MM.1S (cell line): Measurements from ENCODE around the gene MAL.

ENCODE experiments used
- CTCF ChIP-seq: fragments of 300-600 bp; sonication (generic); IDR thresholded peaks from 2 replicates; pipeline ENCODE4 v1.5.1; 2016; ENCODE audit warnings: antibody characterized with exemption, low read length, mixed read lengths
- EZH2 ChIP-seq: fragments of 300-600 bp; sonication (generic); optimal IDR thresholded peaks from 2 replicates; pipeline ENCODE3; 2017; ENCODE audit warnings: low read depth, mild to moderate bottlenecking, antibody characterized with exemption, low read length, mixed read lengths

DNA sequence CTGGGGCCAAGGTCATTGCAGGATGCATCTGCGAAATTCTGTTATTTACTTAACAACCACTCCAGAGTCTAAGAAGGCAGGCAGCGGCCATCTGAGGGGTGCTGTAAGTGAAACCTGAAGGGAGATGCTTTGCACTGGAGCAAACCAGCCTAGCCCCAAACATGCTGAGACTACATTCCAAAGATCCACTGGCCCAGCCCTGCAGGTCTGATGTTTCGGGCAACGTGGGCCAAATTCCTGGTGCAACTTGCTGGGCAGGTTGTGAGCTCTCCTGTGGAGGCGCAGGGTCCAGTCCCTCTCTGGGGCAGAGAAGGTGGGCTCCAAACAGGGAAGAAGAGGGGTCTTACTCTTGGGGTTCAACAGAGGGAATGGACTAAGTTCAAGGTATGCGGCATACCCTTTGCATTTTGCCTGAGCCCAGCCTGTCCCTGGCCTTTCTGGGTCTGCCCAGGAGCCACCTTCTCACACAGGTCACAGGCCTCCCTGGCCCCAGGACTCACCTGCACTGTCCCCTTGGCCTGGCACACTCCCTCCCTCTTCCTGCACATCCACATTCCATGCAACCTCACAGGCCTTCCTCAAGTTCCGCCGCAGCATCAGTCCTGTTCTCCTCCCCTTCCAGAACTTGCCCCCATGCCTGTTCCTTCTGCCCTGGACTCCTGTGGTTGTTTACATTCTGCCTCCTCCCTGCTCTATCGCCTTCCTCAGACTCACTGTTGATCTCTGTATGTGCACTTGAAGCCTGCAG lies 5.1 kb upstream of the MAL start:
- TF ChIP-seq CTCF (no peak), EZH2 (no peak)
